H9 (cell line): ENCODE data around the gene CASP12. TPM values are rescaled to one million over a fixed set of nuclear protein-coding genes. Genes with fewer than 3 reads are reported as not detected.

Source experiments
- DNase-seq: peaks from one replicate; pipeline ENCODE4 v3.0.0-alpha.2; 2017
- H2AFZ ChIP-seq: one replicate; pipeline ENCODE4 v1.6.1; 2013; ENCODE audit warnings: mild to moderate bottlenecking, low read length, control low read depth, moderate library complexity
- H2AK5ac ChIP-seq: 2 replicates; pipeline ENCODE4 v1.6.1; 2013; ENCODE audit warnings: low read length, control low read depth, mixed read lengths; ENCODE audit not compliant: insufficient read length
- H2BK120ac ChIP-seq: one replicate; pipeline ENCODE4 v1.6.1; 2013; ENCODE audit warnings: low read depth, mild to moderate bottlenecking, low read length, control low read depth, inconsistent platforms; ENCODE audit not compliant: poor library complexity, severe bottlenecking
- H2BK12ac ChIP-seq: 2 replicates; pipeline ENCODE4 v1.6.1; 2013; ENCODE audit warnings: low read length, control low read depth, mixed read lengths, low read depth; ENCODE audit not compliant: insufficient read length
- H2BK15ac ChIP-seq: 2 replicates; pipeline ENCODE4 v1.6.1; 2013; ENCODE audit warnings: low read depth, low read length, control low read depth
- H2BK20ac ChIP-seq: one replicate; pipeline ENCODE4 v1.6.1; 2013; ENCODE audit warnings: low read depth, mild to moderate bottlenecking, low read length, control low read depth, inconsistent platforms; ENCODE audit not compliant: poor library complexity, severe bottlenecking
- H2BK5ac ChIP-seq: 2 replicates; pipeline ENCODE4 v1.6.1; 2013; ENCODE audit warnings: low read length, control low read depth, mixed read lengths; ENCODE audit not compliant: insufficient read length
- H3K14ac ChIP-seq: 2 replicates; pipeline ENCODE4 v1.6.1; 2013; ENCODE audit warnings: low read length, control low read depth; ENCODE audit not compliant: insufficient read depth
- H3K18ac ChIP-seq: 2 replicates; pipeline ENCODE4 v1.6.1; 2013; ENCODE audit warnings: low read depth, mild to moderate bottlenecking, mixed read lengths, low read length, control low read depth; ENCODE audit not compliant: insufficient read length
- H3K23ac ChIP-seq: 2 replicates; pipeline ENCODE4 v1.6.1; 2013; ENCODE audit warnings: low read length, control low read depth, mixed read lengths, low read depth; ENCODE audit not compliant: insufficient read length
- H3K23me2 ChIP-seq: 2 replicates; pipeline ENCODE4 v1.6.1; 2013; ENCODE audit warnings: low read depth, mild to moderate bottlenecking, mixed read lengths, low read length, control low read depth; ENCODE audit not compliant: insufficient read length, poor library complexity, severe bottlenecking
- H3K27ac ChIP-seq: 2 replicates; pipeline ENCODE4 v1.5.1; 2013; ENCODE audit warnings: low read length, control low read depth, mixed read lengths, low read depth; ENCODE audit not compliant: insufficient read length
- H3K27me3 ChIP-seq: 2 replicates; pipeline ENCODE4 v1.6.1; 2013; ENCODE audit warnings: low read length, control low read depth, inconsistent platforms; ENCODE audit not compliant: insufficient read depth
- H3K4ac ChIP-seq: 2 replicates; pipeline ENCODE4 v1.6.1; 2013; ENCODE audit warnings: low read depth, mild to moderate bottlenecking, control low read depth, inconsistent platforms, low read length, moderate library complexity
- H3K4me1 ChIP-seq: 2 replicates; pipeline ENCODE4 v1.6.1; 2013; ENCODE audit warnings: low read length, control low read depth, inconsistent platforms; ENCODE audit not compliant: insufficient read depth
- H3K4me2 ChIP-seq: 2 replicates; pipeline ENCODE4 v1.6.1; 2013; ENCODE audit warnings: low read length, control low read depth, mixed read lengths; ENCODE audit not compliant: insufficient read length, insufficient read depth
- H3K56ac ChIP-seq: 2 replicates; pipeline ENCODE4 v1.6.1; 2013; ENCODE audit warnings: low read depth, mild to moderate bottlenecking, mixed read lengths, low read length, control low read depth; ENCODE audit not compliant: insufficient read length
- H3K79me1 ChIP-seq: 2 replicates; pipeline ENCODE4 v1.6.1; 2013; ENCODE audit warnings: low read depth, mild to moderate bottlenecking, moderate library complexity, low read length, control low read depth, inconsistent platforms; ENCODE audit not compliant: insufficient read depth, poor library complexity, severe bottlenecking
- H3K79me2 ChIP-seq: 2 replicates; pipeline ENCODE4 v1.6.1; 2013; ENCODE audit warnings: low read length, control low read depth, inconsistent platforms; ENCODE audit not compliant: insufficient read depth
- H3K9ac ChIP-seq: 2 replicates; pipeline ENCODE4 v1.6.1; 2013; ENCODE audit warnings: low read length, control low read depth, mixed read lengths; ENCODE audit not compliant: insufficient read length; ENCODE audit errors: extremely low read depth
- H3K9me3 ChIP-seq: one replicate; pipeline ENCODE4 v1.6.1; 2013; ENCODE audit warnings: low read depth, low read length, inconsistent platforms; ENCODE audit not compliant: control insufficient read depth
- H3T11ph ChIP-seq: one replicate; pipeline ENCODE4 v1.6.1; 2013; ENCODE audit warnings: mild to moderate bottlenecking, low read length, control low read depth, inconsistent platforms
- H4K20me1 ChIP-seq: one replicate; pipeline ENCODE4 v1.6.1; 2013; ENCODE audit not compliant: control insufficient read depth, insufficient read length, insufficient read depth
- H4K5ac ChIP-seq: 2 replicates; pipeline ENCODE4 v1.6.1; 2013; ENCODE audit warnings: low read depth, mild to moderate bottlenecking, mixed read lengths, low read length, control low read depth; ENCODE audit not compliant: insufficient read length
- H4K8ac ChIP-seq: replicated peaks from 2 replicates; pipeline ENCODE4 v1.6.1; 2013; ENCODE audit warnings: low read length, control low read depth, mixed read lengths, low read depth; ENCODE audit not compliant: insufficient read length
- H4K91ac ChIP-seq: 2 replicates; pipeline ENCODE4 v1.6.1; 2013; ENCODE audit warnings: low read depth, mild to moderate bottlenecking, moderate library complexity, mixed read lengths, low read length, control low read depth; ENCODE audit not compliant: insufficient read length
- H3K27ac Mint-ChIP-seq, 3 experiments: 2 replicates in 2 of 3; 3 replicates in 1 of 3; pipeline ENCODE4 v1.8.0; 2020 to 2021; ENCODE audit warnings: mixed read lengths in 3 of 3, mild to moderate bottlenecking in 1 of 3, moderate library complexity in 1 of 3
- H3K27me3 Mint-ChIP-seq: 2 replicates; pipeline ENCODE4 v1.8.0; 2021; ENCODE audit warnings: low read depth, mild to moderate bottlenecking, moderate library complexity, mixed read lengths
- H3K36me3 Mint-ChIP-seq, 3 experiments: 2 replicates in 2 of 3; 3 replicates in 1 of 3; pipeline ENCODE4 v1.8.0; 2020 to 2021; ENCODE audit warnings: low read depth in 3 of 3, mixed read lengths in 3 of 3; ENCODE audit not compliant: insufficient read depth in 1 of 3
- H3K4me1 Mint-ChIP-seq, 2 experiments: 2 replicates each; pipeline ENCODE4 v1.8.0; 2020; ENCODE audit warnings: mixed read lengths in 2 of 2
- H3K4me3 Mint-ChIP-seq, 2 experiments: 2 replicates in 1 of 2; 3 replicates in 1 of 2; pipeline ENCODE4 v1.8.0; 2020 to 2021; ENCODE audit warnings: mild to moderate bottlenecking in 2 of 2, mixed read lengths in 2 of 2, moderate library complexity in 1 of 2
- H3K9me3 Mint-ChIP-seq, 2 experiments: 2 replicates in 1 of 2; 3 replicates in 1 of 2; pipeline ENCODE4 v1.8.0; 2020; ENCODE audit warnings: mild to moderate bottlenecking in 2 of 2, mixed read lengths in 2 of 2, moderate library complexity in 1 of 2
- CTCF ChIP-seq: fragments of 200-600 bp; sonication (generic); conservative IDR thresholded peaks from 3 replicates; pipeline ENCODE4 v1.8.0; 2021; ENCODE audit warnings: antibody characterized with exemption, mild to moderate bottlenecking
- WGBS: extraction: QIAGEN DNeasy Blood & Tissue Kit; methylation state at CpG from one replicate; pipeline ENCODE4 v1.1.7; 2013; ENCODE audit warnings: missing lambda C conversion rate, low lambda C conversion rate, mixed read lengths; ENCODE audit not compliant: insufficient read length; ENCODE audit errors: extremely low coverage; 5-methylcytosine and 5-hydroxymethylcytosine counted together
- total RNA-seq: library from RNA; stranded (reverse); gene quantifications from 2 replicates; pipeline ENCODE4 v1.2.1, GENCODE V29; 2021

CASP12 gene
- total RNA-seq, 1 experiment from 2014 or later: not detected

- Histone ChIP-seq H4K5ac (no peak overlapping the region), H4K8ac (no peak overlapping the region), H3K9me3 (no peaks in the 10 kb centered on the region)
Observed at GRCh38 chr11:104879514-104880190, 18.6 kb downstream of the CASP12 start.

More at GRCh38 chr11:104879514-104880190, 18.6 kb downstream of the CASP12 start:
- Mint-ChIP-seq H3K9me3 (peaks cover 0 to 3% of the 10 kb centered on the region in 2 experiments; a peak in 3 of 5 replicates), H3K36me3 (peaks cover 0 to 2% (median 0%) of the 10 kb centered on the region in 3 experiments; a peak in 2 of 7 replicates), H3K4me1 (no peaks in the 10 kb centered on the region; a peak in 1 of 4 replicates), H3K27ac (no peak overlapping the region), H3K27me3 (no peaks in the 10 kb centered on the region), H3K4me3 (no peak overlapping the region)
- H3K56ac ChIP-seq: no peak overlapping the region
- no peak overlapping the region for H3K27ac ChIP-seq
- H2BK5ac ChIP-seq: no peak overlapping the region
- H3K79me2 ChIP-seq: no peaks in the 10 kb centered on the region
- H2AFZ ChIP-seq: no peak overlapping the region
- no peaks in the 10 kb centered on the region for H3K79me1 ChIP-seq
- no peak overlapping the region for H2AK5ac ChIP-seq
- no peak overlapping the region for H3K23ac ChIP-seq
- H3K4ac ChIP-seq: no peak overlapping the region
- H2BK12ac ChIP-seq: no peak overlapping the region
- no peaks in the 10 kb centered on the region for H3K4me1 ChIP-seq
- H2BK15ac ChIP-seq: no peak overlapping the region
- peak; percentile 47; the same call in 2 of the 3 replicates for TF ChIP-seq CTCF
- no peak overlapping the region for H3K9ac ChIP-seq
- no peak overlapping the region for H3K18ac ChIP-seq
- DNase-seq: no peak
- no peak overlapping the region for H4K91ac ChIP-seq
- no peak overlapping the region for H2BK20ac ChIP-seq
- H3K27me3 ChIP-seq: no peaks in the 10 kb centered on the region
- no peak overlapping the region for H3K14ac ChIP-seq
- H4K20me1 ChIP-seq: no peaks in the 10 kb centered on the region
- H3K23me2 ChIP-seq: no peaks in the 10 kb centered on the region
- H3T11ph ChIP-seq: no peak overlapping the region
- H2BK120ac ChIP-seq: no peak overlapping the region
- no peak overlapping the region for H3K4me2 ChIP-seq
- WGBS: no CpG with 5 or more reads among the region's 5 CpGs
